WTC11 (cell line): ENCODE measurements around the gene GTF3C4. TPM values are rescaled to one million over a fixed set of nuclear protein-coding genes. Genes with fewer than 3 reads are reported as not detected.

Source experiments
- ATAC-seq: fragments of 200-7000 bp; cut with Tn5 transposase; 2 replicates; pipeline ENCODE4 v1.10.0; 2021; ENCODE audit warnings: mild to moderate bottlenecking, moderate library complexity
- CTCF ChIA-PET: fragments of 300-600 bp; sonication (Branson Sonifier 250); formaldehyde crosslinking; loops from one replicate; lab custom pipeline; 2021; ENCODE audit warnings: antibody characterized with exemption; lab: Charles Lee
- POLR2A ChIA-PET: fragments of 350-600 bp; sonication (Branson Sonifier 250); formaldehyde crosslinking; loops from one replicate; lab custom pipeline; 2021; ENCODE audit warnings: antibody characterized with exemption; lab: Charles Lee
- DNase-seq: peaks from one replicate; pipeline ENCODE4 v3.0.0; 2021; ENCODE audit warnings: low spot score
- H3K27ac Mint-ChIP-seq: 2 replicates; pipeline ENCODE4 v1.8.0; 2021; ENCODE audit warnings: mixed read lengths
- H3K27me3 Mint-ChIP-seq: 2 replicates; pipeline ENCODE4 v1.8.0; 2021; ENCODE audit warnings: low read depth, mild to moderate bottlenecking, moderate library complexity, mixed read lengths
- H3K36me3 Mint-ChIP-seq: 2 replicates; pipeline ENCODE4 v1.8.0; 2021; ENCODE audit warnings: mixed read lengths
- H3K4me1 Mint-ChIP-seq: 2 replicates; pipeline ENCODE4 v1.8.0; 2022; ENCODE audit warnings: mixed read lengths
- H3K4me3 Mint-ChIP-seq: 2 replicates; pipeline ENCODE4 v1.8.0; 2021; ENCODE audit warnings: mild to moderate bottlenecking, moderate library complexity, mixed read lengths
- H3K9me3 Mint-ChIP-seq: 2 replicates; pipeline ENCODE4 v1.8.0; 2021; ENCODE audit warnings: mixed read lengths
- AFF4 ChIP-seq: sonication (generic); formaldehyde crosslinking; IDR thresholded peaks from 2 replicates; pipeline ENCODE4 v1.8.1; 2023; ENCODE audit warnings: mild to moderate bottlenecking, missing genetic modification reagents, borderline replicate concordance
- ATF1 ChIP-seq: sonication (generic); formaldehyde crosslinking; IDR thresholded peaks from 2 replicates; pipeline ENCODE4 v1.8.1; 2023; ENCODE audit warnings: mild to moderate bottlenecking, moderate library complexity, missing genetic modification reagents
- ATF6 ChIP-seq: sonication (generic); formaldehyde crosslinking; IDR thresholded peaks from 2 replicates; pipeline ENCODE4 v1.8.1; 2023; ENCODE audit warnings: mild to moderate bottlenecking, missing genetic modification reagents
- E2F1 ChIP-seq: sonication (generic); formaldehyde crosslinking; IDR thresholded peaks from 2 replicates; pipeline ENCODE4 v1.8.0; 2022; ENCODE audit warnings: mild to moderate bottlenecking, missing genetic modification reagents
- MAX ChIP-seq: sonication (generic); formaldehyde crosslinking; IDR thresholded peaks from 2 replicates; pipeline ENCODE4 v1.8.0; 2022; ENCODE audit warnings: mild to moderate bottlenecking, missing genetic modification reagents
- MXD4 ChIP-seq: fragments of 250-450 bp; sonication (Bioruptor Pico); IDR thresholded peaks from 2 replicates; pipeline ENCODE4 v1.8.0; 2021; ENCODE audit warnings: mild to moderate bottlenecking, moderate library complexity, borderline replicate concordance
- MYBL2 ChIP-seq: sonication (generic); formaldehyde crosslinking; IDR thresholded peaks from 2 replicates; pipeline ENCODE4 v1.8.1; 2023; ENCODE audit warnings: mild to moderate bottlenecking, moderate library complexity, missing genetic modification reagents
- NFE2L1 ChIP-seq: sonication (generic); formaldehyde crosslinking; IDR thresholded peaks from 2 replicates; pipeline ENCODE4 v1.8.1; 2023; ENCODE audit warnings: missing genetic modification reagents
- RELA ChIP-seq: sonication (generic); formaldehyde crosslinking; IDR thresholded peaks from 2 replicates; pipeline ENCODE4 v1.8.1; 2022; ENCODE audit warnings: missing genetic modification reagents, mild to moderate bottlenecking, borderline replicate concordance
- TCF7 ChIP-seq: sonication (generic); formaldehyde crosslinking; IDR thresholded peaks from 2 replicates; pipeline ENCODE4 v1.8.0; 2022; ENCODE audit warnings: mild to moderate bottlenecking, low read depth, missing genetic modification reagents, moderate library complexity
- USF2 ChIP-seq: sonication (generic); formaldehyde crosslinking; IDR thresholded peaks from 2 replicates; pipeline ENCODE4 v1.8.1; 2023; ENCODE audit warnings: mild to moderate bottlenecking, missing genetic modification reagents, moderate library complexity
- ZNF263 ChIP-seq: sonication (generic); formaldehyde crosslinking; IDR thresholded peaks from 2 replicates; pipeline ENCODE4 v1.8.1; 2022; ENCODE audit warnings: low read depth, mild to moderate bottlenecking, moderate library complexity, missing genetic modification reagents
- ZSCAN18 ChIP-seq: fragments of 250-450 bp; sonication (Bioruptor Pico); IDR thresholded peaks from 2 replicates; pipeline ENCODE4 v2.1.2; 2022; ENCODE audit warnings: mild to moderate bottlenecking, moderate library complexity
- total RNA-seq: library from RNA; stranded (reverse); gene quantifications from 3 replicates; pipeline ENCODE4 v1.2.3, GENCODE V29; 2021

GTF3C4 gene
- total RNA-seq, 1 experiment from 2014 or later, result 31.6 TPM

- TF ChIP-seq E2F1 (CRISPR knock-in tag) (no peak), MAX (CRISPR knock-in tag) (no peak), TCF7 (CRISPR knock-in tag) (no peak), USF2 (CRISPR knock-in tag) (no peak)
- ChIA-PET POLR2A (interaction anchor here (0.7 kb wide), 1 partner anchor 36 kb away, joined by 7 read pairs; the partner anchor contains the start of gene DDX31), CTCF (no interaction called here)
- H3K4me3 Mint-ChIP-seq, result no peak overlapping the region
- ATAC-seq, result no peak
- no peaks in the 10 kb centered on the region for H3K27me3 Mint-ChIP-seq
- H3K9me3 Mint-ChIP-seq, result no peaks in the 10 kb centered on the region
- no peak overlapping the region for H3K27ac Mint-ChIP-seq
- DNase-seq, result no peak
- H3K36me3 Mint-ChIP-seq, result peaks cover 35% of the 10 kb centered on the region
- no peaks in the 10 kb centered on the region for H3K4me1 Mint-ChIP-seq
Measured at GRCh38 chr9:132634327-132634726, 35.9 kb upstream of the GTF3C4 start.

GRCh38 chr9:132637351-132637750, 32.9 kb upstream of the GTF3C4 start:
- ATAC-seq, result no peak

More at GRCh38 chr9:132637351-132637750, 32.9 kb upstream of the GTF3C4 start:
- Mint-ChIP-seq H3K4me1 (no peaks in the 10 kb centered on the region), H3K4me3 (no peak overlapping the region), H3K27ac (no peak overlapping the region; the same call in 1 of the 2 replicates), H3K27me3 (no peaks in the 10 kb centered on the region)
- DNase-seq, result no peak
- POLR2A ChIA-PET, result no interaction called here
- no peak for TF ChIP-seq ZSCAN18 (CRISPR knock-in tag)
- no peak for TF ChIP-seq MYBL2
- TF ChIP-seq MXD4 (CRISPR knock-in tag), result no peak
- no peak for TF ChIP-seq ATF1 (CRISPR knock-in tag)
- no peak for TF ChIP-seq NFE2L1
- no peak for TF ChIP-seq AFF4 (CRISPR knock-in tag)
- TF ChIP-seq RELA (CRISPR knock-in tag), result no peak
- TF ChIP-seq ZNF263 (CRISPR knock-in tag), result no peak
- TF ChIP-seq ATF6 (CRISPR knock-in tag), result no peak
- TF ChIP-seq, all 79 proteins: peak for 0
- CTCF ChIA-PET, result no interaction called here
- H3K36me3 Mint-ChIP-seq, result peaks cover 26% of the 10 kb centered on the region
- H3K9me3 Mint-ChIP-seq, result no peaks in the 10 kb centered on the region
